ENCODE data around the gene FAM89A.
"Not testable (repeated sequence)": the region's sequence is repeated elsewhere in the genome, so short reads cannot be mapped to it uniquely, and the experiment has no call there.

FAM89A gene

DNA sequence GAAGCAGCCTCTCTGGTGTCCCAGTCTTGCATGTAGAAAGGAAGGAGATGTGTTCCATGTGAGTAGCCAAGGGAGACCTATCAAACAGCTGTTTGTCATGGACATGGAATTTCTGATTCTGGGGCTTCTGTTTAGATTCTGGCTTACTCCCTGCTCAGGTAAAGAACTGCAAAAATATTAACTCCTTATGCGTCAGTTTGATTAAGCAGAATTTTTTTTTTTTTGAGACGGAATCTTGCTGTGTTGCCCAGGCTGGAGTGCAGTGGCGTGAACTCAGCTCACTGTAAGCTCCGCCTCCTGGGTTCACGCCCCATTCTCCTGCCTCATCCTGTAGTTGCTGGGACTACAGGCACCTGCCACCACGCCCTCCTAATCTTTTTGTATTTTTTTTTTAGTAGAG, 54.3 kb downstream of the FAM89A start:
- DNase-seq, result no peak

DNA sequence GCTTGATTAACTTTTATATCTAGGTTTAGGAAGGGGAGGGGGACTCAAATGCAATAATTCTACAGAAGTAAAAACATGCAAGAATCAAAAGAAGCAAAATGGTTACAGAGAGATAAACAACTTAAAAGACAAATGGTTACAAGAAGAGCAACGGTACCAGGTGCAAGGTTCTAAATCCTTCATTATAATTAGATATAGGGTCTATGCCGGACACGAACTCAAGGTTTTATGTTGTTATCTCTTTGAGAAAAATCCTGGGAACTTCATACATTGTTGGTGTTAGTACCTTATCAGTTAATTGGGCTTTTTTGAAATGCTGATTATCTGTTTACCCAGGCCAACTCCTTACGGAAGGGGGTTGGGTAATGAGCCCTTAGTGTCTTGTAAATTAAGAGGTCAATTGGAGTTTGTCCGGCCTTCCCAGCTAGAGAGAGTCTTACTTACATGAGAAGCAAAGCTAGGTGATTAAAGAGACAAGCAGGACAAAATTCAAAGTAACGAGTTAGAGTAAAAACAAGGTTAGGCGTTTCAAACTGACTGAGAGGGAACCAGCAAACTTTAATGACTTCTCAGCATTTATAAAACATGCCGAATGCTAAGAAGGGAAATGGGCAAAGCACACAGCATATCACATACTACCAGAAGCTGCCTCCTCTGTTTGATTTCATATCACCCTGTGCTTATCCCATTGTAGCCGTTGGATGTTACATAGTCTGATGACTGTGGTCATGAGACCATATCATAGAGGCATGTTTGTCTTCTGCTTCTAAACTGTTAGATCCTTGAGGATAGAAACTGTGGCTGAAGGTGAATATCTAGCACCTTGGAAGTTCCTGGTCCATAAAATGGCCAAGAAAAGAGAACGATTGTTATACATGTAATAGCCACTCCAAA, 55.2 kb downstream of the FAM89A start:
- not testable (repeated sequence) for DNase-seq

DNA sequence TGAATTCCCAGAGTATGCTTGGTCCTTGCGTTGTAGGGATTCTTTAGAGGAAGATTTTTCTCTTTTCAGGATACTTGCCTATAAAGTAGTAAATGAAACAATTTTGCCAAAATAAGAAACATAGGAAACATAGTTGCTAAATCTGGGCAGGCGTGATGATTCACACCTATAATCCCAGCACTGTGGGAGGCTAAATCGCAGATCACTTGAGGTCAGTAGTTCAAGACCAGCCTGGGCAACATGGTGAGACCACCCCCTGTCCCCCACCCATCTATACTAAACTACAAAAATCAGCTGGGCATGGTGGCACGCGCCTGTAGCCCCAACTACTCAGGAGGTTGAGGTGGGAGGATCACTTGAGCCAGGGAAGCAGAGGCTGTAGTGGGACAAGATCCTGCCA, 56.2 kb downstream of the FAM89A start:
- no peak for DNase-seq

DNA sequence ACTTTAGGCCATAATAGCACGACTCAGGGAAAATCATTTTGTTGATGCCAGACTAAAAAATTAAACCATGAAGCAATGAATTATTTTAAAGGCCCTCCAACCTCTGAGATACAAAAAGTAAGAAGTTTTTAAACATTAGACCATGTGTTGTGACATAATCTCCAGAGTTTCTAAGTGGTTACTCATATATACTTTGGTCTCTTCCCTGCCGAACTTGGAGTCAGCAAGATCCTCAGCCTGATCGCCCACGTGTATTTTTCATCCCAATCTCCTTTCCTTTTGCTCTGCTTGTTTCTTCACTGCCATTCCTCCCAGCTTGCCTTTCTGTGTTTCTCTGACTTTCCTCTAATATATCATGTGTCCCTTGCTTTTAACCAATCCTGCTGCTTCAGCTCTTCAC, 57.4 kb downstream of the FAM89A start:
- DNase-seq, result no peak

DNA sequence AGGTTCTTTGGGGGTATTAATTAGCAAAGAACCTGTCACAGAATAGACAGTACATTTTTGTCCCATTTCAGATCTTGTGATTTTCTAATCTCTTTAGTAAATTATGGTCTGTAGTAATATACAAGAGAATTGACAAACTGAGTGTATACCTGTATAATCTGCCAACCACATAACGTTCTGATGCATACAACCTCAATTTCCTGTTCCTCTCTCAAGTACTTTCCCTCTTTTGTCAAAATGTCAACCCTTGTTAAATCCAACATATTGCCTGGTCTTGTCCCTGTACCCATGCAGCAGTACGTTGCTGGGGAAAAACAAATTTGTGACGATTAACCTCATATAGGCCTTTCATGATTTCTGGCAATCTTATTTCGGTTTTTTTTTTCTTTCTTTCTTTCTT, 60.1 kb downstream of the FAM89A start:
- no peak for DNase-seq

DNA sequence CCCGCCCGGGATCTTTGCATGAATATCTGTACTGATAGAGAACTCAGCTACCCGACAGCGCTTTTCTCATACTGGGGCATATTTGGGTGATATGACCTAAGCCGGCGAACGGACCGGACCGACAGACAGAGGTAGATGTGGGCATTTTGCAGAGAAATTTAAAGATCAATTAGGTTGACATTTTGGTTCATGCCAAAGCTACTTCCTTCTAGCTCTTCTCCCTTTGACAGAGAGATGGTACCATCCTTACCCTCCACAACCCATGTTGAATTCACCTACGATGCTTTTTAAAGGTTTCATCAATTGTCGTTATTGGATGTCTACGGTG, 60.7 kb downstream of the FAM89A start:
- DNase-seq, result no peak

DNA sequence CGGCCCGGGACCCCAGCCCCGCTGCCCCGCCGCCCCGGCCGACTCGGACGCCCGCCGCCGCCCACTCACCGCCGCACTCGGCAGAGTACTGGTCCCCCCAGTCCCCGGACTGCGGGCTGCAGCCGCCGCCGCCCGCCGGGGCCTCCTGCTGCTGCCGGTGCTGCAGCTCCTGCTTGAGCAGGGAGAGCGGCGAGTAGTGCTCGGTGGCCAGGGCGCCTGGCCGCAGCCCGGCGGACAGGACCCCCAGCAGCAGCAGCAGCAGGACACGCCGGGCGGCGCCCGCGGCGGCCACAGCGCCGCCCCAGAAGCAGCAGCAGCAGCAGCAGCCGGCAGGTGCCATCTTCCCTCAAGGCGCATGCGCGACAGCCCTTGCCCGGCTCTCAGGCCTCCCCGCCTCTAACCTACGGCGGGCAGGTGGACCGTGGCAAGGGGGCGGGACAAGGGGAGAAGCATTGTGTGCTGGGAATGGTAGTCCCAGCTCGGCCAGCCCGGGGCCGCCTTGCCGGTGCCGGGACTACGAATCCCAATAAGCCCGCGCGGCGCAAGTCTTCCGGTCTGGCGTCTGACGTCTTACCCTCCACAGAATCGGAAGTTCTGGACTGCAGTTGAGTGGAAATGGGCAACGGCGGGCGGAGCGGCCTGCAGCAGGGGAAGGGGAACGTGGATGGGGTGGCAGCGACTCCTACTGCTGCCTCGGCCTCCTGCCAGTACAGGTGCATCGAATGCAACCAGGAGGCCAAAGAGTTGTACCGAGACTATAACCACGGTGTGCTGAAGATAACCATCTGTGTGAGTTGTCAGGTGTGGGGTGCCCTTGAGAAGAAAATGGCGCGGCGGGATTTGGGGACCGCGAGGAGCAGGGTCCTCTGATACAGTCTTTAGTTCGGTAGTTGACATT, 61.3 kb downstream of the FAM89A start, which contains the start of the genes ARV1 and TTC13:
Gene ARV1, plus strand, starts transcription at position 604 of the 898 bp plus-strand sequence. Its CDS starts 12 bp downstream, at position 616.
Gene TTC13, minus strand, starts transcription at position 371 of the 898 bp plus-strand sequence. Its CDS starts 31 bp downstream, at position 340.
- DNase-seq, result peak; percentile 99 to 100

DNA sequence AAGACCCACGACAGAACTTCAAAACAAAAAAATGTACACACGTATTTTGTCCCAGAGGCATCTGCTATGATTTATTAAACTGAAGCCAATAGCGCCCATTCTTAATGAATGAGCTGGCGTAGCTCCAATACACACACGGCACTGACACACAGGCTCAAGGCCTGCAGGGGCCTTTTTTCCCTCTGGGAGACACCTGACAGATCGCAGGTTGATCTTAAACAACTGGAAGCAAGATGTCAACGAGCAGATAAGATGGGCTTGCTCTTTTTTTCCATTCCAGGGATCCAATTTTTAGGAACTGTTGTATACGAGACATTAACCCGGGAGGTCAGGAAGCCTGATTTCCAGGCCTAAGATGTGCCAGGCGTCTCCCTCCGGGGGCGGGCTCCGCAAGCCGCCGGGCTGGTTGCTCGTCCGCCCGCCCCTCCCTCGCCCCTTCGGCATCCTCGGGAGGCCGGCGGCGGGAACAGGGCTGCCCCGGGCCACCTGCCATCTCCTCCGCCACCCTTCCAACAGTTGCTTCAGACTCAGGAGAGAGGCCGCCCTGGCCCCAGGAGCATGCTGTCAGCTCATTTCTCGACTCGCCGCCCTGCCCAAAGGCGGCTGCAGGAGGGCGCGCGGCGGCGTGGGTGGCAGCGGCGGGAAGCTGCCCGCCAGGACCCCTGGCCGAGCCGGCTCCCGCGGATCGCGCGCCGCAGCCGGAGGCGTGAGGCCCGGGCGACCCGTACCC, 62.1 kb downstream of the FAM89A start:
- DNase-seq, result peak; percentile 71 to 78

DNA sequence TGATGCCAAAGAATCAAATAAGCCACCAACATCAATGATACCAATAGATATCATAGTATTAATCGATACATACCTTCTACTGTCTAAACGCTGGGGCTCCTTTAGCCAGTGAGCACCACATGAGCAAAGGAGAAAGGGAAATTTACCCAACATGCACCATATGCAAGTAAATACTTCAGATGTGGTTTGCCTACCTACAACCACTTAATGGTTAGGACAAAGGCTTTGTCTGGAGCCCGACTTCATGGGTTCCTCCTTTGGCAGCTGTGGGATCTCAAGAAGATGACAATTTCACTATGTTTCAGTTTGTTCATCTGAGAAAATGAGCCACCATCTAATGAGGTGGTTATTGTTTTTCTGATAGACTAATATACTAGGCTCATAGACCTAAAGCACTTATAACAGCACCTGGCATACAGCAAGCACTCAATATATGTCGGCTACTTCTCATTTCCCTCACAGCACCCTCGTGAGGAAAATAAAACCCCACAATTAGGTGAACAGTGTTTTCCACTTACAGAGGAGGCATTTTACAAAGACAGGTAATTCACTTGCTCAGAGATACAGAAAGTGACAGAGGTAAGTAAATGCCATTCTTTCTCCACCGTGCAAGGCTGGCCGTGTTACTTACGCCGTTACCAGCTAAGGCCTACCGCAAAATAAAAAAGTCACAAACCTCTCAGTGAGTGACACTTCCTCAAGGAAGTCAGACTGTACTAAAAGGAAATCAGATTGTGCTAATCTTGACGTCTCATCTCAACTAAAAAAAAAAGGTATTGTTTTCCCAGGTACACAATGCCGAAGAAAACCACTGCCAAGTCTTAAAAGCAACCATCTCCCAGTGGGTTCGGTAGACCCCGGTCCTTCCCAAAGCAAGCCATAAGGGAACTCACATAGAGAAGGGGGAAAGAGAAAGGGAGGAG, 63.0 kb downstream of the FAM89A start:
- DNase-seq, result no peak

DNA sequence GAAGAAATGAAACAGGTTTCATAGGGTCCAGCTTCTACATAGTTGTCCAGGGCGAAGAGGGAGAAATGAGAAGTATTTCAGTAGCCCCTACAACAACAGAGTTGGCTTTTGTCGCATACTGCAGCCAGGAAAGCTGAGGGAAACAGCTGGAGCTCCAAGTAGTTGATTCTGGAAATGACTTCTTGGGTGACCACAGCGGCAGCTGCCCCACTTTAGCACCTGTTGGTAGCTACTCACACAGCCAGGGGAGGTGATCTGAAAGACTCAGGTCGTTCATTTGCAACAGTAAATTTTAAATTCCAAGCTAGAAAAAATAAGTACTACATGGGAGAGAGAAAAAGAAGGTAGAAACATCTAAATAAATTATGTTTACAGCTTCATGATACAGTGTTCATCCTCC, 63.7 kb downstream of the FAM89A start:
- DNase-seq, result no peak

DNA sequence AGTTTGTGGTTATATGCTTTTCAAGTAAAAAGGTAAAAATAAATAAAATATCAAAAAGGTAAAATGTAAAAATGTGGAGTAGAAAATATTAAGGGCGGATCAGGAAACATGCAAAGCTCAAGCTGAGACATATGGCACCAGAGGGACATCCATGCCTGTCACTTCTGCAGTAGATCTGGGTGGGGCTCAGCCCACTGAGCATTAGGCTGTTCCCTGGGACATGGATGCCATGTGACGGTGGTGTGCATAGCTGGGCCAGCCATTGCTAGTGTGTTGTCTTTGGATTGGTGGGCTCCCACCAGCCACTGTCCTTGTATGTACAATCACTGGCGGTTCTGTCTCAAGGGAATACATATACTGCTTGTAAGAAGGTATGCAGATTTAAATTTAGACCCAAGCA, 64.4 kb downstream of the FAM89A start:
- DNase-seq, result no peak

DNA sequence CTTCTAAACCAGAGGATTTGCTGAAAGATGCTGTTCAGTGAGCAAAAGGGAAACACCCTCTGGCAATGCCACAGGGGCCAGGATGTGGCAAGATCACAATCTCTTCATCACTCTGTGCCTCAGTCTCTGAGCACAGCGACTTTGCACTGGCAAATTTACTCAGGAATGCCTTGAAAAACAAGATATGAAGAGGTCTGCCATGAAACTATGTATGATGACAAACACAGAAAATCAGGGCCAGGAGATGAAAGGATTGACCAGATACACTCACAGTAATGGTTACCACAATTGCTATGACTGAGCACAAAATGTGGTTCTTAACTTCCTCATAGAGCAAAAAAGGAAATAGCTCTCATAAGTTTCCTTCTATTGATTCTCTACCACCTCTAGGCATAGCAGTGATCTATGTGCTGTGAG, 67.2 kb downstream of the FAM89A start:
- no peak for DNase-seq

DNA sequence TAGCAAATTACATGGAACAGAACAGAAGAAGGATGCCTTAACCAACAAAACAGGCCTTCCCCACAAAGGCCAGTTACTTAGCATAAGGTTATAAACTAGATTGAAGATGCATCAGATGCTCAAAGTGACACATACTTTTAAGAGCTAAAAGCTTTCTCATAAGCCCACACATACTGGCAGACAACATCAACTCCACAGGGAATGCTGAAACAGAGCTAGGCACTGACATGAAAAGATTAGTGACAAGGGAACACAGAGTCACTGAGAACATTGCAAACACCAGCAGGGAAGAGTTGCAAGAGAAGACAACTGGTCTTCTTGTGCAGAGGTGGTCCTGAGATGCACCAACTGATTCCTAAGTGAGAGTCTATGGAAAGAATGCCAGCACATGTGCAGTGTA, 68.3 kb downstream of the FAM89A start:
- DNase-seq, result no peak

DNA sequence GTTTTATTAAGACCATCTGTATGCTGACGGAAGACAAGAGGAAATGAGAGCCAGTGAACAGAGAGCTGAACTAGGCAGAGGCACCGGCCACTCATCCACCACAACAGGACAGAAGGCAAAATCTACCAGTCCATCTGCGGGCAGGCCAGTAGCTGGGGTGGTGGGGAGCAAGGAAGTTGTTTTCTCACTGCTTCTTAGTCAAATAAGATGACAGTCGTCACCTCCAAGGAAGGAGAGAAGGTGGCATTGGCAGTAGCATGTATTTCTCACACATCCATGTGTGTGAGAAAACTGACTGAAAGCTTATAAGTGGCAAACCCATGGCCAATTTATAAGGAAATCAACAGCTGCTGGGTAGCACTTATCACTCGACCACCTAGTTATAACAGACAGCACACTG, 69.6 kb downstream of the FAM89A start:
- no peak for DNase-seq

Measured in NCI-H2081 (cell line).